ENCODE measurements around the gene CIITA.
"Not testable (repeated sequence)": the region's sequence is repeated elsewhere in the genome, so short reads cannot be mapped to it uniquely, and the experiment has no call there.

CIITA gene

DNA sequence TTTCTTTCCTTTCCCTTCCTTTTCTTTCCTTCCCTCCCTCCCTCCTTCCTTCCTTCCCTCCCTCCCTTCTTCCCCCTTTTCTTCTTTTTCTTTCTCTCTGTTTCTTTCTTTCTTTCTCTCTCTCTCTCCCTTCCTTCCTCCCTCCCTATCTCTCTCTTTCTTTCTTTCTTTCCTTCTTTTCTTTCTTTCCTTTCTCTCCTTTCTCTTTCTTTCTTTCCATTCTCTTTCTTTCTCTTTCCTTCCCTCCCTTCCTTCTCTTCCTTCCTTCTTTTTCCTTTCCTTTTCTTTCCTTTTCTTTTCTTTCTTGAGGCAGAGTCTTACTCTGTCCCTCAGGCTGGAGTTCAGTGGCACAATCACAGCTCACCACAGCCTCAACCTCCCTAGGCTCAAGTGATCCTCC is 34.3 kb downstream of the CIITA start:
- H3K9me3 Mint-ChIP-seq = no peaks in the 10 kb centered on the region
- no peak overlapping the region for H3K4me3 Mint-ChIP-seq
- H3K36me3 Mint-ChIP-seq (ENCODE audit: low read depth) = peaks cover 7% of the 10 kb centered on the region
- no peak overlapping the region for H3K27ac Mint-ChIP-seq
- no peaks in the 10 kb centered on the region for H3K27me3 Mint-ChIP-seq (ENCODE audit: low read depth)
- peaks cover 7% of the 10 kb centered on the region for H3K4me1 Mint-ChIP-seq (ENCODE audit: low read depth)

DNA sequence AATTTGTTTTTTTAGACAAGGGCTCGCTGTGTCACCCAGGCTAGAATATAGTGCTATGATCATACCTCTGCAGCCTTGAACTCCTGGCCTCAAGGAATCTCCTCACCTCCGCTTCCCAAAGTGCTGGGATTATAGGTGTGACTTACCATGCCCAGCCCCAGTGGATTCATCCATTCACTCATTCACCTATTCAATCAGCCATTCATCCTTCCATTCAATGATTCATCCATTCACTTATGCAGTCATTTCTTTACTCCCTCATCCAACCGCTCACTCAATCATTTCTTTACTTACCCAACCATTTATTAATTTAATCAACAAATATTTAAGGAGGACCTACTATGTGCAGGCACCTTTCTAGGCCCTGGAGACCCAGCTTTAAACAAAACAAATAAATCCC is 39.5 kb downstream of the CIITA start:
- Mint-ChIP-seq H3K4me3 (no peak overlapping the region), H3K36me3 (ENCODE audit: low read depth) (peaks cover 14% of the 10 kb centered on the region), H3K27ac (no peak overlapping the region), H3K27me3 (ENCODE audit: low read depth) (no peaks in the 10 kb centered on the region), H3K4me1 (ENCODE audit: low read depth) (peaks cover 11% of the 10 kb centered on the region), H3K9me3 (no peaks in the 10 kb centered on the region)

DNA sequence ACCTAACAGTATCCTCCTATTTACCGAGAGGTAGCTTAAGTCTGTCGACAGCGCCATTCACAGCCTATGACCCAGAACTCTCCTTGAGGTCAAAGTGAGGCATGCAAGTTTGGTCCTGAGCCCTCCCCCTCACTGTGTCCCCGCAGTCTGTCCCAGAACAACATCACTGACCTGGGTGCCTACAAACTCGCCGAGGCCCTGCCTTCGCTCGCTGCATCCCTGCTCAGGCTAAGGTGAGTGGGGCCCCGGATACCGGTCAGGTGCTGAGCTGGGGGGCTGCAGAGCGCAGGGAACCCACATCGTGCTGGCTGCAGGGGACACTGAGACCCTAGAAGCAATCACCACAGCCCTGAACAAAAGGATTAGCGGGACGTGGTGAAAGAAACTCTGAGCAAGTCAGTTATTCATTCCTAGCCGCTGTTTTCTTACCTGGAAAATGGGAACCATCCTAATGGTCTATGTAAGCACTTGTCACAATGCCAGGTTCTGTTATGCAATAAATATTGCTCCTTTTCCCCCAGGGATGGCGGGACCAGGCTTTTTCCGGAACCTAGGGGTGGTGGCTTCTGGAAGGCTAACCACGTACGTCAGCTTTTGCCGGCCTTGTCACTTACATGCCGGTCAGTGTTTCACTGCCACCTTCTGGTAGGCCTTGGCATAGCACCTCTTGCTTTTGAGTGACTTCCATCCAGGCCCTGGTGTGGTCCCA is 41.4 kb downstream of the CIITA start:
- Mint-ChIP-seq H3K27me3 (ENCODE audit: low read depth) (no peaks in the 10 kb centered on the region), H3K27ac (no peak overlapping the region)

DNA sequence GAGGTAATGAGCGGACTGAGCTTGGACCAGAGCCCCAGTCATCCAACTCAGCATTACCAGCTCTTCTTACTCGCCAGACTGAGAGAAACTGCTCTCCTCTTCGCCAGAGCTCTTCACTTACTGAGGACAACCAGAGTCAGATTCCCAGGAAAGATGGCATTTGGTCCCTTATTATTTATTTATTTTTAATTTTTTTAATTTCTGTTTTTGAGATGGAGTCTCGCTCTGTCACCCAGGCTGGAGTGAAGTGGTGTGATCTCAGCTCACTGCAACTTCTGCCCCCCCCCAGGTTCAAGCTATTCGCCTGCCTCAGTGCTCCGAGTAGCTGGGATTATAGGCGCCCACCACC is 42.0 kb downstream of the CIITA start:
- H3K9me3 Mint-ChIP-seq = no peaks in the 10 kb centered on the region
- peaks cover 12% of the 10 kb centered on the region for H3K36me3 Mint-ChIP-seq (ENCODE audit: low read depth)
- H3K4me3 Mint-ChIP-seq = no peak overlapping the region
- no peak overlapping the region for H3K27ac Mint-ChIP-seq
- H3K4me1 Mint-ChIP-seq (ENCODE audit: low read depth) = peaks cover 11% of the 10 kb centered on the region
- H3K27me3 Mint-ChIP-seq (ENCODE audit: low read depth) = no peaks in the 10 kb centered on the region

More for the DNA sequence above, 41.4 kb downstream of the CIITA start:
- Mint-ChIP-seq H3K4me1 (ENCODE audit: low read depth) (peaks cover 11% of the 10 kb centered on the region), H3K36me3 (ENCODE audit: low read depth) (peaks cover 14% of the 10 kb centered on the region), H3K9me3 (no peaks in the 10 kb centered on the region), H3K4me3 (no peak overlapping the region)

DNA sequence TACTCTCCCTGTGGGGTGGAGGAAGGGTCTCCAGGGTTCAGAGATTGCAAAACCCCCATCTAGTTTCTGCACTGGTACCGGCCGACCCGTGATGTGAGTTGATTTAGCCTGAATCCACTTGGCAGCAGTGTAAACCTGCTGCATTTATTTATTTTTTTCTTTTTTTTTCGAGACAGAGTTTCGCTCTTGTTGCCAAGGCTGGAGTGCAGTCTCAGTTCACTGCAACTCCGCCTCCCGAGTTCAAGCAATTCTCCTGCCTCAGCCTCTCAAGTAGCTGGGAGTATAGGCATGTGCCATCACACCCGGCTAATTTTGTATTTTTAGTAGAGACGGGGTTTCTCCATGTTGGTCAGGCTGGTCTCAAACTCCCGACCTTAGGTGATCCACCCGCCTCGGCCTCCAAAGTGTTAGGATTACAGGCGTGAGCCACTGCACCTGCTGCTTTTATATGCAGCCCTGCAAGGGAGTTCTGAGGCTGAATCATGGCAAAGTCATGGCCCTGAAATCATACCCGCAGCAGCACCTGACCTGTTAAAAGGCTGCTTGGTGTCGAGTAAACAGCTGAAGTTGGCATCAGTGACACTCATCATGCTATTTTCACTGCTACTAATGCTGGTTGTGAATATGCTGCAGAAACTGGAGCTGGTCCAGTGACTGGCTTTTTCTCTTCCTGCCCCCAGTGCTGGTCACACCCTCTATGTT is 43.9 kb downstream of the CIITA start:
- no peaks in the 10 kb centered on the region for H3K9me3 Mint-ChIP-seq
- no peak overlapping the region for H3K4me3 Mint-ChIP-seq
- no peak overlapping the region for H3K27ac Mint-ChIP-seq
- H3K36me3 Mint-ChIP-seq (ENCODE audit: low read depth) = peaks cover 10% of the 10 kb centered on the region
- H3K27me3 Mint-ChIP-seq (ENCODE audit: low read depth) = no peaks in the 10 kb centered on the region
- H3K4me1 Mint-ChIP-seq (ENCODE audit: low read depth) = peaks cover 6% of the 10 kb centered on the region

DNA sequence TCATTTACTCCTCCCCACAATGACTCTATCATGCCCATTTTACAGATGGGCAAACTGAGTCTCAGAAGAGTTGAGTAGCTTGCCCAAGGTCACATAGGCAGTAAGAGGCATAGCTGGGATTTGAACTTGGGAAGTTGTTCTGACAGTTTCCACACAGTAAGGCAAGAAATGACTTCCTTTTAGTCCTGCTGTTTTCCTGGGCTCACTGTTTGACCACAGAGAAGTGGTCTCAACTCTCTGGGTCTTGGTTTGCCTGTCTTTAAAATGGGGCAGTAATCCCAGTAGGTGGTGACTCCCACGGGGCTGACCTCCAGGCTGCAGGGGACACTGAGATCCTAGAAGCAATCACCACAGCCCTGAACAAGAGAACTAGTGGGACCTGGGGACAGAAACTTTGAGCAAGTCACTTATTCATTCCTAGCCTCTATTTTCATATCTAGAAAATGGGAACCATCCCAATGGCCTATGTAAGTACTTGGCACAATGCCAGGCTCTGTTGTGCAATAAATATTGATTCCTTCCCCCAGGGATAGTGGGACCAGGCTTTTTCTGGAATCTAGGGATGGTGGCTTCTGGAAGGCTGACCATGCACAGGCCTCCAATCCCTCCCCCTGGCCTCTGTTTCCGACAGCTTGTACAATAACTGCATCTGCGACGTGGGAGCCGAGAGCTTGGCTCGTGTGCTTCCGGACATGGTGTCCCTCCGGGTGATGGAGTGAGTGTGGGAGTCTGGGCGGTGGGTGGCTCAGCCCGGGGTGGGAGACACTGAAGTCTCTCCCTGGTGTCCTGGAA is 44.7 kb downstream of the CIITA start:
- H3K36me3 Mint-ChIP-seq (ENCODE audit: low read depth) = peaks cover 10% of the 10 kb centered on the region
- H3K9me3 Mint-ChIP-seq = no peaks in the 10 kb centered on the region
- H3K4me3 Mint-ChIP-seq = no peak overlapping the region
- no peak overlapping the region for H3K27ac Mint-ChIP-seq
- peaks cover 4% of the 10 kb centered on the region for H3K4me1 Mint-ChIP-seq (ENCODE audit: low read depth)
- H3K27me3 Mint-ChIP-seq (ENCODE audit: low read depth) = no peaks in the 10 kb centered on the region

DNA sequence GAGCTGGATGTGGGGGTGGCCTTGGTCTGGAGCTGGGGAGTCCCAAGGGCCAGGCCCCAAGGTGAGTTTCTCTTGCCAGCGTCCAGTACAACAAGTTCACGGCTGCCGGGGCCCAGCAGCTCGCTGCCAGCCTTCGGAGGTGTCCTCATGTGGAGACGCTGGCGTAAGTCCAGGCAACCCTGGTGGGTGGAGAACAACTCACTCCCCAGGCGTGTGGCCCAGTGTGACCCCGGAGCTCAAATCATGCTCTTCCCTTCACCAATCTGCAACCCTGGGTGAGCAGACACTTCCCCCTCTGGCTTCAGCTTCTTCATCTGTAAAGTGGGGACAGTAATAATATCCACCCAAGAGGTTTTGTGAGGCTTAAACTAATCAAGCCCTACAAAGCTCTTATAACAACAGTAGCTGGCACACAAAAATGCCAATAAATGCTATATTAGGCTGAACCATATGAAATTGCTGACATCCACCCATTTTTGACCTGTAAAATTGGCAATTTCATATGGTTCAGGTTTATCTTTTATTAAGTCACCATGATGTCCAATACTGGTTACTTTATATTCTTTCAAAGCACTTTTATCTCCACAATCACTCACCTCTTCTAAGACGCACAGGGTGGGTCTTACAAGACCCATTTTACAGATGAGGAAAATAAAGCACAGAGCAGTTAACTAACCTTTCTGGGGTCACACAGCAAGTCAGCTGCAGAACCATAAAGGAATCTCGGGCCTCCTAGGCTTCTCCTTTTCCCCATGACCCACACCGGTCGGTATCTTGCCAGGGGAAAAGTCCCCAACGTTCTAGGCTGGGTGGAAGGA is 45.5 kb downstream of the CIITA start:
- H3K36me3 Mint-ChIP-seq (ENCODE audit: low read depth) = peaks cover 12% of the 10 kb centered on the region
- no peaks in the 10 kb centered on the region for H3K9me3 Mint-ChIP-seq
- H3K27ac Mint-ChIP-seq = no peak overlapping the region
- no peak overlapping the region for H3K4me3 Mint-ChIP-seq
- no peaks in the 10 kb centered on the region for H3K27me3 Mint-ChIP-seq (ENCODE audit: low read depth)
- H3K4me1 Mint-ChIP-seq (ENCODE audit: low read depth) = peaks cover 4% of the 10 kb centered on the region

DNA sequence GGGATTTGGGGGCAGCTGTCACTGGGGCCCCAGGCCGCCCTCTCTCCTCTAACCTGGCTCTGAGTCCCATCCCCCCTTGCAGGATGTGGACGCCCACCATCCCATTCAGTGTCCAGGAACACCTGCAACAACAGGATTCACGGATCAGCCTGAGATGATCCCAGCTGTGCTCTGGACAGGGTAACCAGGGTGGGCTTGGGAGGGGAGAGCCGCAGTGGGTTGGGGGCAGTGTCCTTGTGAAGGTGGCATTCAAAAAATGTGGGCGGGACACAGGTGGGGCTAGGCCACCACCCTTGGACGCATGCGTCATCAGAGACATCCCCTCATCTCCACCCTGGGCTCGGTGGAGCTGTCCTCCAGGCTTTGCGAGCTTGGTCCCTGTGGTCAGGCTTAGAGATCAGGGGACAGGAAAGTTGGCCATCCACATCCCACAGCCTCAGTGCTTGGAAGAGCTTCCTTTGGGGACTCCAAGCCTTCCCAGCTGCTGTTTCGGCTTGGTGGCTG is 46.2 kb downstream of the CIITA start:
- H3K27ac Mint-ChIP-seq = no peak overlapping the region
- H3K36me3 Mint-ChIP-seq (ENCODE audit: low read depth) = peaks cover 16% of the 10 kb centered on the region
- peaks cover 4% of the 10 kb centered on the region for H3K4me1 Mint-ChIP-seq (ENCODE audit: low read depth)
- no peaks in the 10 kb centered on the region for H3K27me3 Mint-ChIP-seq (ENCODE audit: low read depth)
- no peak overlapping the region for H3K4me3 Mint-ChIP-seq
- no peaks in the 10 kb centered on the region for H3K9me3 Mint-ChIP-seq

DNA sequence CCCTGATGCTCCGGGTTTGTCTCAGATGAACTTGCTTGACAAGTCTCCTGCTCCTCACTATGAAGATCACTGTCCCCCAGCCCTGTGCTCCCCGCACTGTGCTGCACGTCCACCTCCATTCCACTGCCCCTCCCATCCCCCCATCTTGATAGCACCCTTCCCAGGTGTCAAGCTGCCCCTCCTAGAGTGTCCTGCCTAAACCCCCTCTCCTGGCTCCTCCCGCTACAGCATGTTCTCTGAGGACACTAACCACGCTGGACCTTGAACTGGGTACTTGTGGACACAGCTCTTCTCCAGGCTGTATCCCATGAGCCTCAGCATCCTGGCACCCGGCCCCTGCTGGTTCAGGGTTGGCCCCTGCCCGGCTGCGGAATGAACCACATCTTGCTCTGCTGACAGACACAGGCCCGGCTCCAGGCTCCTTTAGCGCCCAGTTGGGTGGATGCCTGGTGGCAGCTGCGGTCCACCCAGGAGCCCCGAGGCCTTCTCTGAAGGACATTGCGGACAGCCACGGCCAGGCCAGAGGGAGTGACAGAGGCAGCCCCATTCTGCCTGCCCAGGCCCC is 46.7 kb downstream of the CIITA start:
- H3K4me3 Mint-ChIP-seq = no peak overlapping the region
- no peaks in the 10 kb centered on the region for H3K9me3 Mint-ChIP-seq
- no peak overlapping the region for H3K27ac Mint-ChIP-seq
- peaks cover 2% of the 10 kb centered on the region for H3K4me1 Mint-ChIP-seq (ENCODE audit: low read depth)
- no peaks in the 10 kb centered on the region for H3K27me3 Mint-ChIP-seq (ENCODE audit: low read depth)
- peaks cover 16% of the 10 kb centered on the region for H3K36me3 Mint-ChIP-seq (ENCODE audit: low read depth)

DNA sequence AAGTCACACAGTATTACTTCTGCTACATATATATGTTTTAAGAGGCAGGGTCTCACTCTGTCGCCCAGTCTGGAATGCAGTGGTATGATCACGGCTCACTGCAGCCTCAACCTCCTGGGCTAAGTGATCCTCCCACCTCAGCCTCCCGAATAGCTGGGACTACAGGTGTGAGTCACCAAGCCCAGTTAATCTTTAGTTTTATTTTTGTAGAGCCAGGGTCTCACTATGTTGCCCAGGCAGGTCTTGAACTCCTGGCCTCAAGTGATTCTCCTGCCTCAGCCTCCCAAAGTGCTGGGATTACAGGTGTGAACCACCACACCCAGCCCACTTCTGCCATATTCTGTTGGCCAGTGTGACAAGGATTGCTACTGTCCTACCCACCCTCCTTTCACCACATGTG is 48.3 kb downstream of the CIITA start:
- peaks cover 16% of the 10 kb centered on the region for H3K36me3 Mint-ChIP-seq (ENCODE audit: low read depth)
- not testable (repeated sequence) for H3K27me3 Mint-ChIP-seq (ENCODE audit: low read depth); H3K4me3 Mint-ChIP-seq; H3K9me3 Mint-ChIP-seq; H3K4me1 Mint-ChIP-seq (ENCODE audit: low read depth); H3K27ac Mint-ChIP-seq

DNA sequence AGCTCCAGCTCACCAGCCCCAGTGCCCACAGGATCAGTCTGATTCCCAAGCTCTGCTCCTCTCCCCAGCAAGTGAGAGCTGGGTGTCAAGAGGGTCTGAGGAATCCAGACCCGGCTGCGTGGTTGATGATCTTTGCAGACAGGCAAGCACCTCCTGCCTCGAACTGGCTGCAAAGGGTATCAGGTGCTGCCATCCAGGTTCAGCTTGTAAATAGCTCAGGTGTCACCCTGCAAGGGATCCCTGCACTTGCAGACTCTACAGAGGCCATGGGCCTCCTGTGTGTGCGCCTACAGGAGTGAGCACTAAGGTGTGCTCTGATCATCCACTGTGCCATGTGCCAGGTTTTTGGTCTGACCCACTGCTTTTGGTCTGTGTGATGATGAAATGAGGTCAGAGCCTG is 49.1 kb downstream of the CIITA start:
- H3K27me3 Mint-ChIP-seq (ENCODE audit: low read depth) = no peaks in the 10 kb centered on the region
- peaks cover 16% of the 10 kb centered on the region for H3K36me3 Mint-ChIP-seq (ENCODE audit: low read depth)
- H3K4me1 Mint-ChIP-seq (ENCODE audit: low read depth) = peaks cover 5% of the 10 kb centered on the region
- H3K4me3 Mint-ChIP-seq = no peak overlapping the region
- no peaks in the 10 kb centered on the region for H3K9me3 Mint-ChIP-seq
- no peak overlapping the region for H3K27ac Mint-ChIP-seq

DNA sequence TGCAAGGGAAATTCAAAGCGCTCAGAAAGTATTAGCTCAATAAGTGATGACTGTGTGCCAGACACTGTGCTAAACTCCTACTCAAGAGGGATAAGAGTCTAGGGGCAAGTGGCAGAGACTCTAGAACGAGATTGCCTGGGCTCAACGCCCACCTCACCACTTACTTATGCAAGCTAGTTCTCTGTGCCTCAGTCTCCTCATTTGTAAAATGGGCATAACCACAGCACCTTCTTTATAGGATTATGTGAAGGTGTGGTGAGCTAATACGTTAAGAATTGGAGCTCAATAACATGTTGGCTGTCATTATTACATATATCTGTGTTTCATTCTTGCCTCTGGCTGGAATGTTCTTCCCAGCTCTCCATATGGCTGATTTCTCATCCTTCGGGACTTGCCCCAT is 49.9 kb downstream of the CIITA start:
- Mint-ChIP-seq H3K36me3 (ENCODE audit: low read depth) (peaks cover 13% of the 10 kb centered on the region), H3K4me3 (no peak overlapping the region), H3K27ac (no peak overlapping the region)

DNA sequence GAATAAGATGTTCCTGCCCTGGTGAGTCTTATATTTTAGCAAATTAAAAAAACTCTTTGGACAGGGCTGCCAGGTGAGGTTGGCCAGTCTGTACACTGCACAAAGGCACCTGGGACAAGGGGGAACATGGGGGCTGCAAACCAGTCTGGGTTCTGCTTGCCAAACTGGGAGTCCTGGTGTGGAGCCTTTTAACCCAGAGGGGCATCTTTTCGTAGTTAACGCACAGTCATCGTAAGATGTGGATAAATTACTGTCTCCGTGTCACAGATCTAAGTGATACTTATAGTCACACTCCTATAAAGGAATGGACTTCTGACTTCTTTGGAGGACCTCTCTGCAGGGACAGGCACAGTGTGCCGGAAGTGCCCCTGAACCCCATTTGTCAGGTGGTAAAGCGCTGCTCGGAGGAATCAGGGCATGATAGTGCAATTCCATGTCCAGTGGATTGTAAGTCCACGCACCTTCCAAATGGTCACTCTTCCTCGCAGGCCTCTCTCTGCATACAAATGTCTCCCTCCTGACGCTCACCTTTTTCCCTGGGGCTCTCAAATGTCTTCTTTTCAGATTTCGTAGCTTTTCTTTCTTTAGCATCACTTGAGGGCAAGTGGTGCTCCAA is 50.6 kb downstream of the CIITA start:
- Mint-ChIP-seq H3K9me3 (no peaks in the 10 kb centered on the region), H3K4me3 (no peak overlapping the region), H3K27ac (no peak overlapping the region), H3K4me1 (ENCODE audit: low read depth) (peaks cover 5% of the 10 kb centered on the region), H3K36me3 (ENCODE audit: low read depth) (peaks cover 16% of the 10 kb centered on the region), H3K27me3 (ENCODE audit: low read depth) (no peaks in the 10 kb centered on the region)

More for the DNA sequence above, 49.9 kb downstream of the CIITA start:
- Mint-ChIP-seq H3K4me1 (ENCODE audit: low read depth) (peaks cover 5% of the 10 kb centered on the region), H3K27me3 (ENCODE audit: low read depth) (no peaks in the 10 kb centered on the region), H3K9me3 (no peaks in the 10 kb centered on the region)

All from T-helper 1 cell treated with Interleukin-12 subunit alpha and Interleukin-12 subunit beta and Interleukin-4 antibody, amounts not matched to agents 30 μg/mL and 1 μg/mL, for 36 hours (primary cell).